ENCODE measurements around the gene TNFSF9.

DNA sequence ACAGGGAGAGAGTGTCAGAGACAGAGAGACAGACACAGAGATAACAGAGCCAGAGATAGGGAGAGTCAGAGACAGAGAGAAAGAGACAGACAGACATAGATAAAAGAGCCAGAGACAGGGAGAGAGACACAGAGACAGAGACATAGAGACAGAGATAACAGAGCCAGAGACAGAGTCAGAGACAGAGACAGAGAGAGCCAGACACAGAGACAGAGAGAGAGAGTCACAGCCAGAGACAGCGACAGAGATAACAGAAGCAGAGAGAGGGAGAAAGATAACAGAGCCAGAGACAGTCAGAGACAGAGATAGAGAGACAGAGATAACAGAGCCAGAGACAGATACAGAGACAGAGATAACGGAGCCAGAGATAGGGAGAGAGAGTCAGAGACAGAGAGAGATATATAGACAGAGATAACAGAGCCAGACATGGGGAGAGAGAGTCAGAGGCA, 865 bp upstream of the TNFSF9 start:
- TF ChIP-seq SPI1 (IDR thresholded peaks at IDR 0.05; ENCODE audit: low read depth, low read length) (no peak), POLR2A (IDR thresholded peaks at IDR 0.05; ENCODE audit: low read depth, low read length) (no peak)
